Activated CD8-positive, alpha-beta T cell treated with anti-CD3 and anti-CD28 coated beads for 36 hours (primary cell): ENCODE data around the gene PIWIL4. TPM values are rescaled to one million over a fixed set of nuclear protein-coding genes. Genes with fewer than 3 reads are reported as not detected.

Experiments
- ATAC-seq: fragments of 200-7000 bp; cut with Tn5 transposase; one replicate; pipeline ENCODE4 v1.10.0; 2021; ENCODE audit warnings: mild to moderate bottlenecking, moderate library complexity
- CTCF ChIA-PET: fragments of 350-600 bp; sonication (Branson Sonifier 250); formaldehyde crosslinking; loops from one replicate; lab custom pipeline; 2021; ENCODE audit warnings: antibody characterized with exemption; lab: Charles Lee
- POLR2A ChIA-PET: fragments of 350-600 bp; sonication (Branson Sonifier 250); formaldehyde crosslinking; loops from one replicate; lab custom pipeline; 2021; ENCODE audit warnings: antibody characterized with exemption; lab: Charles Lee
- DNase-seq: peaks from one replicate; pipeline ENCODE4 v3.0.0-alpha.2; 2020
- H3K27ac Mint-ChIP-seq: one replicate; pipeline ENCODE4 v1.8.0; 2021; ENCODE audit warnings: mild to moderate bottlenecking, mixed read lengths
- H3K27me3 Mint-ChIP-seq: one replicate; pipeline ENCODE4 v1.8.0; 2021; ENCODE audit warnings: mixed read lengths
- H3K36me3 Mint-ChIP-seq: one replicate; pipeline ENCODE4 v1.8.0; 2021; ENCODE audit warnings: low read depth, mixed read lengths
- H3K4me1 Mint-ChIP-seq: one replicate; pipeline ENCODE4 v1.8.0; 2021; ENCODE audit warnings: low read depth, mixed read lengths
- H3K4me3 Mint-ChIP-seq: one replicate; pipeline ENCODE4 v1.8.0; 2021; ENCODE audit warnings: mild to moderate bottlenecking, moderate library complexity, mixed read lengths
- H3K9me3 Mint-ChIP-seq: one replicate; pipeline ENCODE4 v1.8.0; 2021; ENCODE audit warnings: mixed read lengths
- intact Hi-C: fragments of 100-400 bp; cut with micrococcal nuclease; formaldehyde crosslinking; loops from one replicate; pipeline ENCODE4 v1.10.0; 2022
- total RNA-seq, 2 experiments: library from RNA; stranded (reverse); gene quantifications; one replicate each; pipeline ENCODE4 v1.2.3, GENCODE V29; 2021
- TF ChIP-seq, protein P1 (sequence below): fragments of 200-600 bp; IDR thresholded peaks from one replicate; pipeline ENCODE4 v1.8.0; 2022; ENCODE audit warnings: antibody characterized with exemption, mild to moderate bottlenecking

PIWIL4 gene
- total RNA-seq, 2 experiments from 2014 or later = 0.36 to 0.50 TPM

DNA sequence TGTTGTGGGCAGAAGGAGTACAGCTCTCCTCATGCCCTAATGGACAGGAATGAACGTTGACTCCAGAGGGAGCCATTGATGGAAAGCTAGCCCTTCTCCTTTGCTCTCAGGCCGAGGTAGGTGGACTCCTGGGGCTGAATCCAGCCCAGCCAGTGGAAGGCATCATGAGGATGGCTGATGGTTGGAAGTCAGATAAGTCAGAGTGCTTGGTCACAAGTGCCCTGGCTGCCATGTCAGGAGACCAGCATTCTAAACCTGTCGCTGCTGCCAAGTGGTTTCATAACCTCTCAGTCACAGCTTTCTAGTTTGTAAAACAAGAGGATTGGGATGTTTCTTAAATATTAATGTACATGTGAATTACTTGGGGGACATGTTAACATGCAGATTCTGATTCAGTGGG is 32.3 kb downstream of the PIWIL4 start:
- Mint-ChIP-seq H3K27ac (no peak overlapping the region), H3K36me3 (no peaks in the 10 kb centered on the region), H3K27me3 (no peaks in the 10 kb centered on the region), H3K4me3 (no peak overlapping the region), H3K4me1 (no peaks in the 10 kb centered on the region), H3K9me3 (no peaks in the 10 kb centered on the region)
- DNase-seq (no peak), ATAC-seq (no peak)
- intact Hi-C loops = no loop called here
- POLR2A ChIA-PET = no interaction called here
- TF ChIP-seq, protein P1, sequence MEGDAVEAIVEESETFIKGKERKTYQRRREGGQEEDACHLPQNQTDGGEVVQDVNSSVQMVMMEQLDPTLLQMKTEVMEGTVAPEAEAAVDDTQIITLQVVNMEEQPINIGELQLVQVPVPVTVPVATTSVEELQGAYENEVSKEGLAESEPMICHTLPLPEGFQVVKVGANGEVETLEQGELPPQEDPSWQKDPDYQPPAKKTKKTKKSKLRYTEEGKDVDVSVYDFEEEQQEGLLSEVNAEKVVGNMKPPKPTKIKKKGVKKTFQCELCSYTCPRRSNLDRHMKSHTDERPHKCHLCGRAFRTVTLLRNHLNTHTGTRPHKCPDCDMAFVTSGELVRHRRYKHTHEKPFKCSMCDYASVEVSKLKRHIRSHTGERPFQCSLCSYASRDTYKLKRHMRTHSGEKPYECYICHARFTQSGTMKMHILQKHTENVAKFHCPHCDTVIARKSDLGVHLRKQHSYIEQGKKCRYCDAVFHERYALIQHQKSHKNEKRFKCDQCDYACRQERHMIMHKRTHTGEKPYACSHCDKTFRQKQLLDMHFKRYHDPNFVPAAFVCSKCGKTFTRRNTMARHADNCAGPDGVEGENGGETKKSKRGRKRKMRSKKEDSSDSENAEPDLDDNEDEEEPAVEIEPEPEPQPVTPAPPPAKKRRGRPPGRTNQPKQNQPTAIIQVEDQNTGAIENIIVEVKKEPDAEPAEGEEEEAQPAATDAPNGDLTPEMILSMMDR = no peak
- CTCF ChIA-PET = no interaction called here

- Mint-ChIP-seq H3K4me3 (no peak overlapping the region), H3K4me1 (no peaks in the 10 kb centered on the region), H3K27me3 (no peaks in the 10 kb centered on the region), H3K36me3 (no peaks in the 10 kb centered on the region), H3K27ac (no peak overlapping the region), H3K9me3 (no peaks in the 10 kb centered on the region)
- ChIA-PET CTCF (no interaction called here), POLR2A (interaction anchor here (0.6 to 1.2 kb wide), 2 partner anchors 15 to 907 kb away, joined by 3 to 4 read pairs; no protein-coding TSS in a partner anchor)
- intact Hi-C loops = no loop called here
- ATAC-seq = no peak
- no peak for DNase-seq
- TF ChIP-seq, protein P1 = no peak
Measured at GRCh38 chr11:94602430-94603372, 35.5 kb downstream of the PIWIL4 start.

DNA sequence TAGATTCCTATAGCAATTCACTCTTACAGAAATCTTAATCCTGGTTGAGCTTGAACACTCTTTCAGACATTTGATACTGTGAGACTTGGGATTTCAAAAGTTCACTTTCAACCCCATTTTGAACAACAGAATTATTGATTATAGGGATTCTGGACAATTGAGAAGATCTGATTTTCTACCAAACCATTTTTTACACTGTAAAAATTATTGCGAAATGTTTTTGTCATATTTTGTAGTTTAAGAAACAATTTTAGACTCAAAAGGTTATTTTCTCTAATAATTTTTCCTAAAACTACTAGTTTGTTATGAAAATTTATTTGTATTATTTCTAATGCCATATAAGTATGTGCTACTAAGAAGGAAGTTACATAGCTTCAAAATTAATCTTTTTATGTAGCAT is 36.4 kb downstream of the PIWIL4 start:
- TF ChIP-seq, protein P1 = no peak
- ATAC-seq (no peak), DNase-seq (no peak)
- H3K4me1 Mint-ChIP-seq = no peaks in the 10 kb centered on the region
- intact Hi-C loops = no loop called here
- no peaks in the 10 kb centered on the region for H3K27me3 Mint-ChIP-seq
- no peak overlapping the region for H3K27ac Mint-ChIP-seq
- ChIA-PET CTCF (interaction anchor here (0.9 to 1.1 kb wide), 2 partner anchors 12 to 84 kb away, joined by 3 read pairs; no protein-coding TSS in a partner anchor), POLR2A (interaction anchor here (0.6 to 1.2 kb wide), 2 partner anchors 16 to 907 kb away, joined by 3 to 4 read pairs; no protein-coding TSS in a partner anchor)
- no peaks in the 10 kb centered on the region for H3K36me3 Mint-ChIP-seq
- H3K4me3 Mint-ChIP-seq = no peak overlapping the region
- H3K9me3 Mint-ChIP-seq = no peaks in the 10 kb centered on the region

DNA sequence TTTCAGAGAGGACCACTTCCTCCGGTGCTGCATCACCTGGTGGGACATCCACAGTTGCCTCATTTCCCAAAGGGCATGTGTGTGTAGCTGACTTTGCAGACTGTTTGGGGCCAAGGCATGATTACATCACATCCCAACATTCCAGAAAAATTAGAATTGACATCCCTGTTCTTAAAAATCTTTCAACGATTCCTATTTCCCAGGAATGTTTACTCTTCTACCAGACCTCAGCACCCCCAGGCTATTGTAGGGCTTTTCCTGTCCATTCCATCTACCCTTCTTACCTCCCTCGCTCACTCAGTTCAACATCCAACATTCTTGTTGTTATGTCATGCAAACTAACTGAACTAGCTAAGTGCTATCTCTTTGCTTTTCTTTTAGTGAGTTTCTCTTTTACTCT is 37.3 kb downstream of the PIWIL4 start:
- no peaks in the 10 kb centered on the region for H3K27me3 Mint-ChIP-seq
- TF ChIP-seq, protein P1 = no peak
- H3K4me3 Mint-ChIP-seq = no peak overlapping the region
- DNase-seq = no peak
- H3K27ac Mint-ChIP-seq = no peak overlapping the region
- intact Hi-C loops = no loop called here
- H3K4me1 Mint-ChIP-seq = no peaks in the 10 kb centered on the region
- no peaks in the 10 kb centered on the region for H3K9me3 Mint-ChIP-seq
- no peak for ATAC-seq
- ChIA-PET POLR2A (no interaction called here), CTCF (interaction anchor here (1.1 kb wide), 1 partner anchor 13 kb away, joined by 3 read pairs; no protein-coding TSS in a partner anchor)
- no peaks in the 10 kb centered on the region for H3K36me3 Mint-ChIP-seq

GRCh38 chr11:94613120-94613519 is 46.0 kb downstream of the PIWIL4 start:
- ChIA-PET POLR2A (interaction anchor here (0.6 kb wide), 1 partner anchor 385 kb away, joined by 3 read pairs; no protein-coding TSS in a partner anchor), CTCF (interaction anchor here (1.5 to 3.3 kb wide), 2 partner anchors 10 to 17 kb away, joined by 3 to 23 read pairs; no protein-coding TSS in a partner anchor)
- Mint-ChIP-seq H3K27ac (no peak overlapping the region), H3K4me1 (no peaks in the 10 kb centered on the region), H3K4me3 (no peak overlapping the region), H3K9me3 (peaks cover 18% of the 10 kb centered on the region), H3K36me3 (peaks cover 20% of the 10 kb centered on the region), H3K27me3 (no peaks in the 10 kb centered on the region)
- intact Hi-C loops = no loop called here
- DNase-seq (no peak), ATAC-seq (no peak)
- TF ChIP-seq, protein P1 = no peak
